ENCODE results near the gene RIC3. TPM values are rescaled to one million over a fixed set of nuclear protein-coding genes. Genes with fewer than 3 reads are reported as not detected.
"Not testable (repeated sequence)": the region's sequence is repeated elsewhere in the genome, so short reads cannot be mapped to it uniquely, and the experiment has no call there.

RIC3 gene
- total RNA-seq, 1 donor from 2014 or later, result 17.7 TPM

DNA sequence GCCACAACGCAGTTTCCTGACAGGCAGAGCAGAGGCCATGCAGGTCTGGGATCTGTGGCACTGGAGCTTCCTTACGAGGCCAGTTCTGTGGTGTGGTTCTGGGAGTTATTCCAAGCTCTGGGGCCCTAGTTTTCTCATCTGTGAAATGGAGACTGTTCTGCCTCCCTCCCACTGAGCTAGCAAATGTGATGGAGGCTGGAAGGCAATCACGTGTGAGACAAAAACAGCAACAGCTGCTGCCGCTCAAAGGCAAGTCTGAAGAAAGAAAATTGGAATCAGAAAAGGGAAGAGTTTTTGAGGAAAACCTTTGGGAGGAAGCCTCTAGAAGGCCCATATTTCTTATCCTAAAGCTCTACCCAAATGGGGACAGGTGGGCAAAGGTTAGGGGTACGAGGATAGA is 8.3 kb upstream of the RIC3 start:
- DNase-seq (ENCODE audit: extremely low spot score in 2 of 2), result no peak
- H3K4me1 ChIP-seq, result no peaks in the 10 kb centered on the region
- intact Hi-C loops (cut with DNase I), result no loop called here
- H3K27ac ChIP-seq, result no peak overlapping the region
- no peaks in the 10 kb centered on the region for H3K27me3 ChIP-seq
- H3K36me3 ChIP-seq, result no peaks in the 10 kb centered on the region
- TF ChIP-seq POLR2AphosphoS5 (IDR thresholded peaks at IDR 0.05; ENCODE audit: insufficient read depth in 1 of 2, low read depth in 1 of 2) (no peak), POLR2A (IDR thresholded peaks at IDR 0.05) (no peak)
- TF ChIP-seq, protein P1, sequence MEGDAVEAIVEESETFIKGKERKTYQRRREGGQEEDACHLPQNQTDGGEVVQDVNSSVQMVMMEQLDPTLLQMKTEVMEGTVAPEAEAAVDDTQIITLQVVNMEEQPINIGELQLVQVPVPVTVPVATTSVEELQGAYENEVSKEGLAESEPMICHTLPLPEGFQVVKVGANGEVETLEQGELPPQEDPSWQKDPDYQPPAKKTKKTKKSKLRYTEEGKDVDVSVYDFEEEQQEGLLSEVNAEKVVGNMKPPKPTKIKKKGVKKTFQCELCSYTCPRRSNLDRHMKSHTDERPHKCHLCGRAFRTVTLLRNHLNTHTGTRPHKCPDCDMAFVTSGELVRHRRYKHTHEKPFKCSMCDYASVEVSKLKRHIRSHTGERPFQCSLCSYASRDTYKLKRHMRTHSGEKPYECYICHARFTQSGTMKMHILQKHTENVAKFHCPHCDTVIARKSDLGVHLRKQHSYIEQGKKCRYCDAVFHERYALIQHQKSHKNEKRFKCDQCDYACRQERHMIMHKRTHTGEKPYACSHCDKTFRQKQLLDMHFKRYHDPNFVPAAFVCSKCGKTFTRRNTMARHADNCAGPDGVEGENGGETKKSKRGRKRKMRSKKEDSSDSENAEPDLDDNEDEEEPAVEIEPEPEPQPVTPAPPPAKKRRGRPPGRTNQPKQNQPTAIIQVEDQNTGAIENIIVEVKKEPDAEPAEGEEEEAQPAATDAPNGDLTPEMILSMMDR (IDR thresholded peaks at IDR 0.05), result no peak
- H3K4me3 ChIP-seq, result no peak overlapping the region
- no peaks in the 10 kb centered on the region for H3K9me3 ChIP-seq

GRCh38 chr11:8167796-8168195 is 1.0 kb downstream of the RIC3 start:
- no peaks in the 10 kb centered on the region for H3K9me3 ChIP-seq
- TF ChIP-seq, protein P1 (IDR thresholded peaks at IDR 0.05), result no peak
- TF ChIP-seq POLR2A (IDR thresholded peaks at IDR 0.05) (no peak), POLR2AphosphoS5 (IDR thresholded peaks at IDR 0.05; ENCODE audit: insufficient read depth in 1 of 2, low read depth in 1 of 2) (no peak)
- peaks cover 8% of the 10 kb centered on the region for H3K4me1 ChIP-seq
- no peaks in the 10 kb centered on the region for H3K27me3 ChIP-seq
- no peak overlapping the region for H3K27ac ChIP-seq
- H3K36me3 ChIP-seq, result no peaks in the 10 kb centered on the region
- no peak for DNase-seq (ENCODE audit: extremely low spot score in 2 of 2)
- intact Hi-C loops (cut with DNase I), result no loop called here
- H3K4me3 ChIP-seq, result no peak overlapping the region

DNA sequence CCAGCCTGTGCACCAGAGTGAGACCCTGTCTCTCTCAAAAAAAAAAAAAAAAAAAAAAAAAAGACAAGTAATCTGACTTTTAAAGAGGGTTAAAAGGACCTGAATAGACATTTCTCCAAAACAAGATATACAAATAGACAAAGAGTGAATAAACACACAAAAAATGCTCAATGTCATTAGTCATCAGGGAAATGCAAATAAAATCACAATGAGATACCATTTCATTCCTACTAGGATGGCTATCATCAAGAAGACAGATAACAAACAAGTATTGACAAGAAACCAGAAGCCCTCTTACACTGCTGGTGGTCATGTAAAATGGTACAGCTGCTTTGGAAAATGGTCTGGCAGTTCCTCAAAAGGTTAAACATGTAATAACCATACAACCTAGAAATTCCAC is 4.1 kb downstream of the RIC3 start:
- TF ChIP-seq POLR2AphosphoS5 (IDR thresholded peaks at IDR 0.05; ENCODE audit: insufficient read depth in 1 of 2, low read depth in 1 of 2), result no peak
- TF ChIP-seq, protein P1 (IDR thresholded peaks at IDR 0.05), result no peak
- no peak for TF ChIP-seq POLR2A (IDR thresholded peaks at IDR 0.05)
- no peak for DNase-seq (ENCODE audit: extremely low spot score in 2 of 2)
- Histone ChIP-seq H3K27me3 (no peaks in the 10 kb centered on the region), H3K4me1 (peaks cover 8% of the 10 kb centered on the region), H3K9me3 (no peaks in the 10 kb centered on the region), H3K27ac (no peak overlapping the region), H3K36me3 (no peaks in the 10 kb centered on the region), H3K4me3 (no peak overlapping the region)
- intact Hi-C loops (cut with DNase I), result no loop called here

- H3K27me3 ChIP-seq; H3K36me3 ChIP-seq; H3K4me3 ChIP-seq; DNase-seq (ENCODE audit: extremely low spot score in 2 of 2); H3K9me3 ChIP-seq; H3K27ac ChIP-seq; intact Hi-C loops (cut with DNase I); H3K4me1 ChIP-seq: not testable (repeated sequence)
Observed at GRCh38 chr11:8161627-8162304, 7.1 kb downstream of the RIC3 start.

GRCh38 chr11:8156877-8157276 is 11.9 kb downstream of the RIC3 start:
- no peaks in the 10 kb centered on the region for H3K9me3 ChIP-seq
- H3K27ac ChIP-seq, result no peak overlapping the region
- H3K4me3 ChIP-seq, result no peak overlapping the region
- intact Hi-C loops (cut with DNase I), result no loop called here
- H3K27me3 ChIP-seq, result no peaks in the 10 kb centered on the region
- no peak for TF ChIP-seq POLR2A (IDR thresholded peaks at IDR 0.05)
- no peak for TF ChIP-seq POLR2AphosphoS5 (IDR thresholded peaks at IDR 0.05; ENCODE audit: insufficient read depth in 1 of 2, low read depth in 1 of 2)
- TF ChIP-seq, protein P1 (IDR thresholded peaks at IDR 0.05), result no peak
- no peak for DNase-seq (ENCODE audit: extremely low spot score in 2 of 2)
- H3K36me3 ChIP-seq, result no peaks in the 10 kb centered on the region
- H3K4me1 ChIP-seq, result no peaks in the 10 kb centered on the region
